ENCODE results near the gene PPT1.

Gene PPT1

DNA sequence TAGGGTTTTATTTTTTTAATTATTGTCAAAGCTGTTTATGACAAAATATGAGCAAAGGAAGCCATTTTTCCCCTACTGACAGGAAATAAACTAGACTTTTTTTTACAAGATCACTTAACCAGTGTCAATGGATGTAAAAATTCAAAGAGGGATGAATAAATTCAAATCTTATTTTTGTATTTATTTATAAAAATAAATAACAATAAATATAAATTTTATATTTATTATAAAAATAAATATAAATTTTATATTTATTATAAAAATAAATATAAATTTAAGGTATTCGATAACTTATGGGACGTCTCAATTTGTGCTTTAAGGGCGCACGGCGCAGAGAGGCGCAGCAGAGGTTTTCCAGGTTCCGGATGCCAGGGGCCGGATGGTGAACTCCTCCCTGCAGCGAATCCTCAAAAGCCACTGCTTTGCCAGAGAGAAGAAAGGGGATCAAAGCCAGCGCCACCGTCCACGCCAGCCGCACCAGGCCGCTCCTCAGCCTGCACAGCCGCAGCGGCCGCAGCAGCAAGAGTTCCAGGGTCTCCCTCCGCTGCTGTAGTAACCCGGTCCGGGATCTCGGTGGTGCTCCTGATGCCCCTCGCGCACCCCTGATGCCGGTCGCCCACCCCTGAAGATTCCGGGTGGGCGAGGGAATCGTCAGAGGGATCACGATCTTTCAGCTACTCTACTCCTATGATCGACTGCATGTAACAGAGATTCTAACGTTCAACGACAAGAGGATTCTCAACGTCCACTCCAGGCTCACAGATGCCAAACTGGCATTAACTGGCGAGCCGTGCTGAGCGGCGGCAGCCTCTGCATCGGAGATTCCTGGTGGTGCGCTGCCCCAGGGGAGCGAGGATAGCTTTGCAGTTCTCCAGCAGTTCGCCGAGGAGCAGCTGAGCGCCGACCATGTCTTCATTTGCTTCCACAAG is 35.6 kb upstream of the PPT1 start:
- no peak for DNase-seq (ENCODE audit: extremely low read depth, low read depth)
- TF ChIP-seq, protein P1, sequence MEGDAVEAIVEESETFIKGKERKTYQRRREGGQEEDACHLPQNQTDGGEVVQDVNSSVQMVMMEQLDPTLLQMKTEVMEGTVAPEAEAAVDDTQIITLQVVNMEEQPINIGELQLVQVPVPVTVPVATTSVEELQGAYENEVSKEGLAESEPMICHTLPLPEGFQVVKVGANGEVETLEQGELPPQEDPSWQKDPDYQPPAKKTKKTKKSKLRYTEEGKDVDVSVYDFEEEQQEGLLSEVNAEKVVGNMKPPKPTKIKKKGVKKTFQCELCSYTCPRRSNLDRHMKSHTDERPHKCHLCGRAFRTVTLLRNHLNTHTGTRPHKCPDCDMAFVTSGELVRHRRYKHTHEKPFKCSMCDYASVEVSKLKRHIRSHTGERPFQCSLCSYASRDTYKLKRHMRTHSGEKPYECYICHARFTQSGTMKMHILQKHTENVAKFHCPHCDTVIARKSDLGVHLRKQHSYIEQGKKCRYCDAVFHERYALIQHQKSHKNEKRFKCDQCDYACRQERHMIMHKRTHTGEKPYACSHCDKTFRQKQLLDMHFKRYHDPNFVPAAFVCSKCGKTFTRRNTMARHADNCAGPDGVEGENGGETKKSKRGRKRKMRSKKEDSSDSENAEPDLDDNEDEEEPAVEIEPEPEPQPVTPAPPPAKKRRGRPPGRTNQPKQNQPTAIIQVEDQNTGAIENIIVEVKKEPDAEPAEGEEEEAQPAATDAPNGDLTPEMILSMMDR (IDR thresholded peaks at IDR 0.05; ENCODE audit: low read depth, low read length): no peak

DNA sequence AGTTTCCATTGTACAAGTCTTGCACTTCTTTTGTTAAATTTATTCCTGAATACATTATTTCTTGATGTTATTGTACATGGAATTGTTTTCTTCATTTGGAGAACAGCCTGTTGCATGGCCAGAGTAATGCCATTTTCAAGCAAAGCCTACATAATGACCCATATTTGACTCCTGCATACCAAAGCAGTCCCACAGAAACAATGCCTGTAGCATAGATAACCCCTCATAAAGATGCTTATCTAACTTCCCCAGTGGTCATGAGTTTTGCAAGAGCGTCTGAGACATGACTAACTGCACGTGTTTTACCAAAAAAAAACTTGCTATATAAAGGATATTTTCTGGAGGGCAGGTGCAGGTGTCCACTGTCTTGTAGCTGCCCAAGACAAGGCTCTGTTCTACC is 33.8 kb upstream of the PPT1 start:
- TF ChIP-seq, protein P1 (IDR thresholded peaks at IDR 0.05; ENCODE audit: low read depth, low read length): no peak
- DNase-seq (ENCODE audit: extremely low read depth, low read depth): no peak

DNA sequence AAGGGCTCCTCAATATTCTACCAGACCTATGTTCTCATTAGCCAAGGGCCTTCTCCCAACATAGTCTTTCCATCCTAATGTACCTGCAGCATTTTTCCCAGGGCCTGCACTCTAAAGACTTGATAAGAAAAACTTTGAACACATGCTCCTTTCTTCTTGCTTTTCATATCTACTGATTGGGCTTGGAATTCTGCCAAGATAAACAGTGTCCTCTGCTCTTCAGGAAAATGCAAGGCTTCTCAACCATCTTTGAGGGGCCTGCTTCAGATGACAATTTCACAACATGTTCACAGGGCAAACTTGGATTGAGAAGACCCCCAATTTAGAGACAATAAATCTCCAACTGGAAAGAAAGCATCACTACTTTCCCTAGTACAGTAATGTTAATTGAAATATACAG is 25.8 kb upstream of the PPT1 start:
- DNase-seq (ENCODE audit: extremely low read depth, low read depth): no peak
- TF ChIP-seq, protein P1 (IDR thresholded peaks at IDR 0.05; ENCODE audit: low read depth, low read length): no peak

DNA sequence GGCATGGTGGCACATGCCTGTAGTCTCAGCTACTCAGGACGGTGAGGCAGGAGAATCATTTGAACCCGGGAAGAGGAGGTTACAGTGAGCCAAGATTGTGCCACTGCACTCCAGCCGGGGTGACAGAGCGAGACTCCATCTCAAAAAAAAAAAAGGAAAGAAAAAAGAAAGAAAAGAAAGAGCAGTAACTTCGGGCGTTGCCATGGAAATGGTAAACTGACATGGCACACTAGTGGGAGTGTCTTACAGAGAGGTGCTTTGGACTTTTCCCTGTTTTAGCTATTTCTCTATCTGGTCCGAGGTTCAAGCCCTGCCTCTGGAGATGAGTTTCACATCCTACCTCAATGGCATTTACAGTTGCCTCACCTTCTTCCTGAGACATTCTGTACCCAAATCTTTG is 23.1 kb upstream of the PPT1 start:
- TF ChIP-seq, protein P1 (IDR thresholded peaks at IDR 0.05; ENCODE audit: low read depth, low read length): no peak
- DNase-seq (ENCODE audit: extremely low read depth, low read depth): no peak

DNA sequence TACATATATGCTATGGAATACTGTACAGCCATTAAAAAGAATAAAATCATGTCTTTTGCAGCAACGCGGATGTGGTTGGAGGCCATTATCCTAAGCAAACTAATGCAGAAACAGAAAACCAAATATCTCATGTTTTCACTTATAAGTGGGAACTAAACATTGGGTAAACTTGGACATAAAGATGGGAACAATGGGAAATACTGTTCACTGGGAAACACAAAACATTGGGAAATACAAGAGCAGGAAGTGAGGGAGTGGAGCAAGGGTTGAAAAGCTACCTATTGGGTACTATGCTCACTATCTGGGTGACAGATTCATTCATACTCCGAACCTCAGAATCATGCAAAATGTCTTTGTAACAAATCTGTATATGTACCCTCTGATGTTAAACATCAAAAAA is 17.3 kb upstream of the PPT1 start:
- TF ChIP-seq, protein P1 (IDR thresholded peaks at IDR 0.05; ENCODE audit: low read depth, low read length): no peak
- DNase-seq (ENCODE audit: extremely low read depth, low read depth): no peak

DNA sequence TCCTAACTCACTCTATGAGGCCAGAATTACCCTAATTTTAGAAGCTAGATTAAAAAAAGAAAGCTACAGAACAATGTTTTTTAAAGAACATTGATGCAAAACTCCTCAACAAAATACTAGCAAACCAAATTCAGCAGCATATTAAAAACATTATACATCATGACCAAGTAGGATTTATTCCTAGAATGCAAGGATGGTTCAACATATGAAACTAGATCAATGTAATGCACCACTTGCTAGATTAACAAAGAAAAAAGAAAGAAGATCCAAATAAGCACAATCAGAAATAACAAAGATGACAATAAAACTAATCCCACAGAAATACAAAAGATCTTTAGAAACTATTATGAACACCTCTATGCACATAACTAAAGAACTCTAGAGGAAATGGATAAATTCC is 13.3 kb upstream of the PPT1 start:
- TF ChIP-seq, protein P1 (IDR thresholded peaks at IDR 0.05; ENCODE audit: low read depth, low read length): no peak
- DNase-seq (ENCODE audit: extremely low read depth, low read depth): no peak

DNA sequence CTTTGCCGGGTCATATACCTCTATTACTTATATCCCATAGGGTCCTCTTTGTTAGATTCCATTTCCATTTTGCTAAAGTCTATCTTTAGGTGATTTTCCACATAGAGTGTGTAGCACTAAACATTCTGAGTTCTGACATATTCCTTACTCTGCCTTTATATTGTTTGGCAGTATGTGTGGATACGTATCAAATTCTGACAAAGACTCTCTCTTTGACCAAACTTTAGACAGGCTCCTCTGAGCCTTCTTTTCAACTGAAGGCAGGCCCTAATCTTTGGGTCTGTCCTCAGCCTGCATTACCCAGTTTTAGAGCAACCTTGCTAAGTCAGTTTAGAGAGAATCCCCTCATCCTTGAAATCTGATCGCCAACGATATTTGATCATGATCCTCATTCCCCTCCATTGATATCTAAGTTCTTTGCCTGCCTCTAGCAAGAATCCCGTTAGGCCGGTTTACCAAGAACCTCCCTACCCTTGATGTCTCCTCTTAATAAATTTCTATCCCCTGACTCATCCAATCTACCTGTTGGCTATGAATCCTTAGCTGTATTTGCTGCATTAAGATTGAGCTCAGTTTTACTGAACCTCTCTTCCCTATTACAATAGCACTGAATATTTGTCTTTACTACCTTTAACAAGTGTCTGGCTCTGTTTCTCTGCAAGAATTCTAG is 10.4 kb upstream of the PPT1 start:
- no peak for DNase-seq (ENCODE audit: extremely low read depth, low read depth)
- TF ChIP-seq, protein P1 (IDR thresholded peaks at IDR 0.05; ENCODE audit: low read depth, low read length): no peak

All from AG09319 (cell line).